ENCODE data around the gene OR1S1. TPM values are rescaled to one million over a fixed set of nuclear protein-coding genes. Genes with fewer than 3 reads are reported as not detected.

Gene OR1S1
- total RNA-seq, 4 donors from 2014 or later = not detected

- in situ Hi-C loops (cut with MboI; ENCODE audit: low pct_ligation_motif_present in 1 of 4, low pct_unique_long_range_greater_than_20kb in 1 of 4, low sequenced_read_pairs in 3 of 4) (no loop called here), intact Hi-C loops (cut with DNase I; ENCODE audit: low total_unique reads) (no loop called here)
- TF ChIP-seq CTCF (IDR thresholded peaks at IDR 0.05) = no peak
- no peak for TF ChIP-seq POLR2A (IDR thresholded peaks at IDR 0.05)
- no peak for TF ChIP-seq EP300 (IDR thresholded peaks at IDR 0.05; ENCODE audit: low read depth)
- peaks cover 10 to 11% of the 10 kb centered on the region in 2 donors for H3K9me3 ChIP-seq
- no peak overlapping the region for H3K4me3 ChIP-seq
- no peaks in the 10 kb centered on the region for H3K36me3 ChIP-seq
- no peak for DNase-seq
- H3K27ac ChIP-seq = no peak overlapping the region
- no peaks in the 10 kb centered on the region for H3K27me3 ChIP-seq
- H3K4me1 ChIP-seq = no peaks in the 10 kb centered on the region
- 20 to 33% methylated on average over 1 of the region's 1 CpG for WGBS, 2 donors (ENCODE audit: low coverage in 1 of 2)
Measured at GRCh38 chr11:58199271-58199670, 13.2 kb upstream of the OR1S1 start.

- intact Hi-C loops (cut with DNase I; ENCODE audit: low total_unique reads) = no loop called here
- Histone ChIP-seq H3K4me3 (no peak within 1 kb of the TSS), H3K27ac (no peak within 1 kb of the TSS), H3K4me1 (no peaks in the 10 kb centered on the region), H3K9me3 (no peaks in the 10 kb centered on the region), H3K27me3 (no peaks in the 10 kb centered on the region), H3K36me3 (no peaks in the 10 kb centered on the region)
- TF ChIP-seq EP300 (IDR thresholded peaks at IDR 0.05; ENCODE audit: low read depth) = no peak
- no peak for TF ChIP-seq CTCF (IDR thresholded peaks at IDR 0.05)
- TF ChIP-seq POLR2A (IDR thresholded peaks at IDR 0.05) = no peak
- TF ChIP-seq POLR2AphosphoS5 (IDR thresholded peaks at IDR 0.05) = no peak
- in situ Hi-C loops (cut with MboI; ENCODE audit: low pct_ligation_motif_present in 1 of 4, low pct_unique_long_range_greater_than_20kb in 1 of 4, low sequenced_read_pairs in 3 of 4) = no loop called here
- DNase-seq = no peak
Measured at GRCh38 chr11:58204042-58204441, 8.5 kb upstream of the OR1S1 start, which contains the start of gene OR1S2. OR1S2 (minus strand) TSS chr11:58204142; CDS start chr11:58204142, 0 bp downstream.

GRCh38 chr11:58216476-58216875 is 4.0 kb downstream of the OR1S1 start:
- no peak for TF ChIP-seq EP300 (IDR thresholded peaks at IDR 0.05; ENCODE audit: low read depth)
- no peak for TF ChIP-seq POLR2AphosphoS5 (IDR thresholded peaks at IDR 0.05)
- TF ChIP-seq CTCF (IDR thresholded peaks at IDR 0.05) = no peak
- no peak for TF ChIP-seq POLR2A (IDR thresholded peaks at IDR 0.05)
- no peak overlapping the region for H3K27ac ChIP-seq
- no peaks in the 10 kb centered on the region for H3K27me3 ChIP-seq
- H3K4me3 ChIP-seq = no peak overlapping the region
- H3K4me1 ChIP-seq = no peaks in the 10 kb centered on the region
- in situ Hi-C loops (cut with MboI; ENCODE audit: low pct_ligation_motif_present in 1 of 4, low pct_unique_long_range_greater_than_20kb in 1 of 4, low sequenced_read_pairs in 3 of 4) = no loop called here
- no peak for DNase-seq
- no peaks in the 10 kb centered on the region for H3K9me3 ChIP-seq
- H3K36me3 ChIP-seq = no peaks in the 10 kb centered on the region
- intact Hi-C loops (cut with DNase I; ENCODE audit: low total_unique reads) = no loop called here

- H3K27ac ChIP-seq = no peak overlapping the region
Measured at GRCh38 chr11:58222721-58223120, 10.2 kb downstream of the OR1S1 start.

More at GRCh38 chr11:58222721-58223120, 10.2 kb downstream of the OR1S1 start:
- TF ChIP-seq EP300 (IDR thresholded peaks at IDR 0.05; ENCODE audit: low read depth) (no peak), POLR2AphosphoS5 (IDR thresholded peaks at IDR 0.05) (no peak), POLR2A (IDR thresholded peaks at IDR 0.05) (no peak), CTCF (IDR thresholded peaks at IDR 0.05) (no peak)
- Histone ChIP-seq H3K4me3 (no peak overlapping the region), H3K27me3 (no peaks in the 10 kb centered on the region), H3K36me3 (no peaks in the 10 kb centered on the region), H3K9me3 (no peaks in the 10 kb centered on the region), H3K4me1 (no peaks in the 10 kb centered on the region)
- in situ Hi-C loops (cut with MboI; ENCODE audit: low pct_ligation_motif_present in 1 of 4, low pct_unique_long_range_greater_than_20kb in 1 of 4, low sequenced_read_pairs in 3 of 4) = no loop called here
- WGBS, 2 donors (ENCODE audit: low coverage in 1 of 2) = 70 to 88% methylated on average over 7 of the region's 7 CpGs
- no peak for DNase-seq
- intact Hi-C loops (cut with DNase I; ENCODE audit: low total_unique reads) = no loop called here
